GM12892 (cell line): ENCODE measurements around the gene PNPLA1.

ENCODE experiments used
- POLR2AphosphoS5 ChIP-seq: IDR thresholded peaks from 2 replicates; pipeline ENCODE4 v1.6.1; 2011; ENCODE audit warnings: low read depth, low read length, control low read depth
- TAF1 ChIP-seq: IDR thresholded peaks from 2 replicates; pipeline ENCODE4 v1.6.1; 2011; ENCODE audit warnings: low read depth, mild to moderate bottlenecking, control low read depth, low read length, borderline replicate concordance

DNA sequence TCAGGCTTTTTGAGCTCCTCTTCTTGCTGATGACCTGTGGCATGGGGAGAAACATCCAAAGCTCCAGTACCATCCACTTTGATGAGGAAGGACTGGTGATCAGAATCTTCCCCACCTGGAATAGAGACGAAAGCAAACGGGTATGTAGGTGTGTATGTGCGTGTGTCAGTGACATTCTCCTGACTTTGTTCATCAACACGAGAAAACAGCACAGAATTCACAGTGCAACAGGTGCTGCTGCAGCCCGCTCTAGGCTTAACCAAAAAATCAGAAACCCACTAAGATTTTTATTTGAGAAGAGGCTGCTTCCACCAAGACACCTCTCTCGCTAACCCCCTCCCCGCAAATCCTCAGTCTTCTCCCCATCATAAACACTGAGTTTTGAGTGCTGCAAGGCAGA is 58.7 kb downstream of the PNPLA1 start:
- TF ChIP-seq POLR2AphosphoS5 (no peak), TAF1 (no peak)
